ENCODE results near the gene CCDC194. TPM values are rescaled to one million over a fixed set of nuclear protein-coding genes. Genes with fewer than 3 reads are reported as not detected.

The CCDC194 gene
- under 1 TPM; 0.40 to 0.50 TPM for total RNA-seq
- long read RNA-seq = 0 reads

DNA sequence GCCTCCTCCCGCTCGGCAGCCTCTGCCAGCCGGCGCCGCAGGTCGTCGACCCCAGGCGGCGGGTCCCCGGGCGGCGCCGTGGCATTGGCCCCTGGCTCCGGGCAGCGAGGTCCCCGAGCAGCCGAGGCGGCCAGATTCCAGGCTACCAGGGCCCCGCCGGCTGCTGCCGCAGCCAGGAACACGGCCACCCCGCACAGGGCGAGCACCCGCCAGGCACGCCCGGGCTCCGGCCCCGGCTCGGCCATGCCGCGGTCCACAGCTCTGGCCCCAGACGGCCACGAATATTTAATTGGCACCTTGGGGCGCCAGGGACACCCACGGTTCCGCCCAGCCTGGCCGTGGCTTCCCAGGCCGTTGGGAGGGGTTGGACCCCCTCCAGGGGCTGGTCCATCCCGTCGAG, at the start of gene CCDC194:
CCDC194 (minus strand) TSS at position 283 of the 400 bp plus-strand sequence; CDS start at position 245, 38 bp downstream.
- ATAC-seq (no peak), DNase-seq (no peak)
- intact Hi-C loops (cut with DNase I, micrococcal nuclease) = loop anchor here in 1 of 2 donors (10.0 kb wide), 1 partner anchor 71 kb away; the partner anchor contains the start of gene NXNL1

DNA sequence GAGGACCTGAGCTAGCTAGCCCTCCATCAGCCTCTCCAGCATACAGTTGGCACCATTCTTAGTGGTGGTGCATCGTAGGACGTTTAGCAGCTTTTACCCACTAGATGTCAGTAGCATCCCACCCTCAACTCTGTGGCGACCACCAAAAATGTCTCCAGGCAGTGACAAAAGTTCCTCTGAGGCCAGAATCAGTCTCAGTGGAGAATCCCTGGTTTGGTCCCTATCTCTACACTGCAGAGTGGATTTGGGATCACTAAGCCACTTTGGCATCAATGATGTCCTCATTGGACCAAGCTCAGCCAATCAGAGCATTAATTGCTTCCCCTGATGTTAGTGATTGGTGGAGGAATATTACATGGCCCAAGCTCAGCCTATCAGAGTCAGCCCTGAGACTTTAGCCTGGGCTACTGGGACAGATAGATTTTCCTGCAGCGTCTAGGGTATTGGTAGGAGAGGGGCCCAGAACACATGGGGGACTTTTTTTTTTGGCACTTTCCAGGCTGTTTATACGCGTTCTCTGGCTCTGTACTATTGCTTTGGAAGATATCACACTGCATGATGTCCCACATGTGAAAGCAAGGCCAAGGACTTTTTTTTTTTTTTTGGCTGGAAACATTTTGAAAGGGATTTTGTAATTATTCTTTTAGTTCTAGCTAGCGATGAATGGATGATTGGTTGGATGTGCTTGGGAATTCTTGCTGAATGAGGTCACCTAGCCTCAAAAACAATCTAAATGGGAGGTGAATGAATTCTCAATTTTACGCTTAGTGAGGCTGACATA, 47.4 kb upstream of the CCDC194 start:
- no peak for DNase-seq
- intact Hi-C loops (cut with DNase I, micrococcal nuclease) = no loop called here
- ATAC-seq = no peak

GRCh38 chr19:17436874-17437267, 42.9 kb upstream of the CCDC194 start:
- DNase-seq (no peak), ATAC-seq (no peak)
- intact Hi-C loops (cut with DNase I, micrococcal nuclease) = no loop called here

GRCh38 chr19:17436094-17436873, 42.3 kb upstream of the CCDC194 start:
- intact Hi-C loops (cut with DNase I, micrococcal nuclease) = no loop called here
- ATAC-seq = no peak
- DNase-seq = no peak

DNA sequence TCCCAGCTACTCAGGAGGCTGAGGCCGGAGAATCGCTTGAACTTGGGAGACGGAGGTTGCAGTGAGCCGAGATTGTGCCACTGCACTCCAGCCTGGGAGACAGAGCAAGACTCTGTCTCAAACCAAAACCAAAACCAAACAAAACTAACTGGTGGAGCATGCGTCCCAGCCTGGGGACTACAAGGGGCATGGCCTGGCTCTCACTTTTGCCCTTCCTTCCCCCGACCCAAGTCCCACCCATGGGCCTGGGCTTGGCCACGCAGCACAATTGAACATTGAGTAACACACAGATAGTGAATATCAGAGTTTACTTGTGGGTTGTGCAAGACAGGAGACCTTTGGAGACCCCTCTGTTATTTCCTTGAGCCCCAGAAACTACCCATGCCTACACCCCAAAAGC, 41.2 kb upstream of the CCDC194 start:
- DNase-seq = no peak
- intact Hi-C loops (cut with DNase I, micrococcal nuclease) = no loop called here
- no peak for ATAC-seq

DNA sequence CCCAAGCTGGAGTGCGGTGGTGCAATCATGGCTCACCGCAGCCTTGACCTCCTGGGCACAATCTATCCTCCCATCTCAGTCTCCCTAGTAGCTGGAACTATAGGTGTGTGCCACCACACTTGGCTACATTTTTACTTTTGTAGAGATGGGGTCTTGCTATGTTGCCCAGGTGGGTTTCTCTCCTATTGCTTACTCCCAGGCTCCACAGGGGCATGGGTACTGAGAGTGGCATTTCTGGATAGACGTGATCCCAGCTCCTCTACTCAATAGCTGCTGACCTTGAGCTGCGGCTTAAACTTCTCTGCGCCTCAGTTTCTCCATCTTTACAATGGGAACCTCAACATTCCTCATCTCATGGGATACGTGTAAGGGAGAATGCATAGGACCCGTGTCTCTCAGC, 37.4 kb upstream of the CCDC194 start:
- no peak for DNase-seq
- ATAC-seq = no peak
- intact Hi-C loops (cut with DNase I, micrococcal nuclease) = no loop called here

GRCh38 chr19:17429641-17430113, 35.7 kb upstream of the CCDC194 start:
- ATAC-seq (no peak), DNase-seq (no peak)
- intact Hi-C loops (cut with DNase I, micrococcal nuclease) = no loop called here

- intact Hi-C loops (cut with DNase I, micrococcal nuclease) = no loop called here
- peak in 1 of 2 donors; percentile 28 for DNase-seq
- peak; percentile 33 for ATAC-seq
Measured at GRCh38 chr19:17424743-17425365, 30.9 kb upstream of the CCDC194 start.

- intact Hi-C loops (cut with DNase I, micrococcal nuclease) = no loop called here
- no peak for DNase-seq
- no peak for ATAC-seq
Measured at GRCh38 chr19:17423429-17424208, 29.6 kb upstream of the CCDC194 start.

DNA sequence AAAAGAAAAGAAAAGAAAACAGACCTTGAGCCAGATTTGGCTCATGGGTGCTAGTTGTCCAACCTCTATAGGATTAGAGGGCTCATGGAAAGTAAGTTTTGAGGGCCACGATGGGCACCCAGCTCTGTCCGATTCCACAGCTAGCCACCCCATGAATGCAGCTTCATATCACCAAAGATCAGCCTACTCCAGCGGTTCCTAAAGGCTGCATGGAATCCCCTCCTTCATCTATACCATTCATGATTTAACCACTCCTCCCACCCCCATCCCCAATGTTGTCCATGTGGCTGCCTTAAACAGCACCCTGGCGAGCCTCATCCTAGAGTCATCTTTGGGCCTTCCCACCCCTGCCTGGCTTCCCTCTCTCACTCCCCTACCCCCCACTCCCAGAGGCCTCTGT, 27.9 kb upstream of the CCDC194 start:
- DNase-seq = no peak
- no peak for ATAC-seq
- intact Hi-C loops (cut with DNase I, micrococcal nuclease) = no loop called here

DNA sequence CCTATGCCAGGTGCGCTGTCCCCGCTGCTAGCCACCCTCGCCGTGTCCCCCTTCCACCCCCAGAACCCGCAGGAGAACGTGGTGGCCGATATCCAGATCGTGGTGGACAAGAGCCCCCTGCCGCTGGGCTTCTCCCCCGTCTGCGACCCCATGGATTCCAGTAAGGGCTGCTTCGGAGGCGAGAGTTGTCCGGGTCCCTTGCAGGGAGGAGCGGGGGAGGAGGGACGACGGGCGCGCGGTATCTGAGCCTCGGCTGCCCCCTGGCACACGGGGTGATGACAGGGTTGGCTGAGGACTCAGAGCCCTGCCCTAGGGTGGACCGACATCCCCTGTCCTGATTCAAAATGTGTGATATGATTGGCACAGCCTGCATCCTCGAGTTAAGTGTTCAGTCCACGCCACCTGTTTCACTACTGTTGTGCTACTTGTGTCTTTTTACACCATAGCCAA, 26.5 kb upstream of the CCDC194 start:
- intact Hi-C loops (cut with DNase I, micrococcal nuclease) = no loop called here
- DNase-seq (peak; percentile 41 to 52), ATAC-seq (peak; percentile 30)

GRCh38 chr19:17419621-17420474, 25.9 kb upstream of the CCDC194 start, which contains the start of gene MVB12A:
TSS of gene MVB12A (plus strand) at chr19:17420047. CDS start at chr19:17420136, 89 bp downstream.
- ATAC-seq = peak; percentile 97
- peak; percentile 96 to 98 for DNase-seq
- intact Hi-C loops (cut with DNase I, micrococcal nuclease) = no loop called here

- ATAC-seq (no peak), DNase-seq (no peak)
- intact Hi-C loops (cut with DNase I, micrococcal nuclease) = no loop called here
Measured at GRCh38 chr19:17419154-17419620, 25.2 kb upstream of the CCDC194 start.

- DNase-seq (no peak), ATAC-seq (no peak)
- intact Hi-C loops (cut with DNase I, micrococcal nuclease) = no loop called here
Measured at GRCh38 chr19:17418710-17419109, 24.7 kb upstream of the CCDC194 start.

GRCh38 chr19:17415121-17415520, 21.1 kb upstream of the CCDC194 start:
- no peak for DNase-seq
- no peak for ATAC-seq
- intact Hi-C loops (cut with DNase I, micrococcal nuclease) = no loop called here

DNA sequence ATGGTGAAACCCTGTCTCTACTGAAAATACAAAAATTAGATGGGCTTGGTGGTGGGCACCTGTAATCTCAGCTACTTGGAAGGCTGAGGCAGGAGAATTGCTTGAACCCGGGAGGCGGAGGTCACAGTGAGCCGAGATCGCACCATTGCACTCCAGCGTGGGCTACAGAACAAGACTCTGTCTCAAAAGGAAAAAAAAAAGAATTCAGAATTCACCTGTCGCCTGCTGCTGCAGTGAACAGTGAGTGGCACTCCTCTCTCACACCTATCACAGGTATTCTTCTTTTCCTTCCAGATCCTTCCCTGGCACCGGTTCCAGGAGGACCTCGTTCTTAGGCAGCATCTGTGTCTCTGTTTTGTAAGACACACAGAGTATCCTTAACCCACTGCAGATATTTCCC, 20.1 kb upstream of the CCDC194 start:
- no peak for DNase-seq
- no peak for ATAC-seq
- intact Hi-C loops (cut with DNase I, micrococcal nuclease) = no loop called here

DNA sequence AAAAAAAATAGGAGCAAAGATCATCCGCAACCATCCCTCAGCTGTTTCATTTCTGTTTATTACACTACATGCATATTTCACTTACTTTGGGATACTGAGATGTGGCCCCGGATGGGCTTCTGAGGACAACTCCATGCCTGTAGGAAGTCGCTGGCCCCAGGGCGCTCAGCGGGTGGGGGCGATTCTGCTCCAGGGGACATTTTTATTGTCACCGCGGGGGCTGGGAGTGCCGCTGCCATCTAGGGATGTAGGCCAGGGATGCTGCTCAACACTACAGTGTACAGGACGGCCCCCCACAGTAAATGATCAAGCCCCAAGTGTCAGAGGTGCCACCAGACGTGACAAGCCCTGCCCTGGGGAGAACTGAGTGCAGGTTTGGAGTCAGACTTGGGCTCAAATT, 17.8 kb upstream of the CCDC194 start:
- intact Hi-C loops (cut with DNase I, micrococcal nuclease) = no loop called here
- ATAC-seq (no peak), DNase-seq (no peak)

- DNase-seq = no peak
- intact Hi-C loops (cut with DNase I, micrococcal nuclease) = no loop called here
- ATAC-seq = no peak
Measured at GRCh38 chr19:17409990-17410389, 16.0 kb upstream of the CCDC194 start.

Measured in left colon (tissue), 2 donors.